Measurements from ENCODE around the gene TFAP2D.

The TFAP2D gene

DNA sequence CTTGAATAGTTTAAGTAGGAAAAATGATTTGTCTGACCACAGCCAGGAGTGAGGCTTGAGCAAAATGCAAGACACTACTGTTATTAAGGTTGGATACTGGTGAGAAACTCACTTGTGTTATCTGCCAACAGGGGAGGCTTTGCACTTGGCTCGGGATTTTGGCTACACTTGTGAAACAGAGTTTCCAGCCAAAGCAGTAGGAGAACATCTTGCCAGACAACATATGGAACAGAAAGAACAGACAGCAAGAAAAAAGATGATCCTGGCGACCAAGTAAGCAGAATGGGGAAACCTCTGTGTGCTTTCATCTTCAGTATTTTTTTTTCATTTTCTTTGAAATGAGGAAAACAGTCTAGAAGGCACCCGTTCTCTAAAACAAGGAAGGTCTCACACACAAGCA lies 31.6 kb downstream of the TFAP2D start:
- Mint-ChIP-seq H3K27ac (no peak overlapping the region), H3K27me3 (peaks cover 2% of the 10 kb centered on the region), H3K4me3 (no peak overlapping the region), H3K9me3 (peaks cover 1% of the 10 kb centered on the region), H3K4me1 (no peaks in the 10 kb centered on the region), H3K36me3 (no peaks in the 10 kb centered on the region)
- ATAC-seq (ENCODE audit: low read depth) (no peak), DNase-seq (ENCODE audit: low spot score in 2 of 2) (no peak)

- Mint-ChIP-seq H3K36me3 (no peaks in the 10 kb centered on the region), H3K27ac (no peak overlapping the region), H3K4me1 (no peaks in the 10 kb centered on the region), H3K9me3 (peaks cover 3% of the 10 kb centered on the region), H3K4me3 (no peak overlapping the region), H3K27me3 (no peaks in the 10 kb centered on the region)
- DNase-seq (ENCODE audit: low spot score in 2 of 2) (no peak), ATAC-seq (ENCODE audit: low read depth) (no peak)
These were observed 49.5 kb downstream of the TFAP2D start for GRCh38 chr6:50762798-50763197.

- no peak for ATAC-seq (ENCODE audit: low read depth)
- Mint-ChIP-seq H3K9me3 (no peaks in the 10 kb centered on the region), H3K4me1 (no peaks in the 10 kb centered on the region), H3K4me3 (no peak overlapping the region), H3K27ac (no peak overlapping the region), H3K27me3 (no peaks in the 10 kb centered on the region), H3K36me3 (no peaks in the 10 kb centered on the region)
- no peak for DNase-seq (ENCODE audit: low spot score in 2 of 2)
These were observed 65.4 kb downstream of the TFAP2D start for GRCh38 chr6:50778696-50779095.

GRCh38 chr6:50780382-50780781 lies 67.1 kb downstream of the TFAP2D start:
- Mint-ChIP-seq H3K36me3 (no peaks in the 10 kb centered on the region), H3K4me3 (no peak overlapping the region), H3K27me3 (no peaks in the 10 kb centered on the region), H3K9me3 (no peaks in the 10 kb centered on the region), H3K4me1 (no peaks in the 10 kb centered on the region), H3K27ac (no peak overlapping the region)
- no peak for ATAC-seq (ENCODE audit: low read depth)
- no peak for DNase-seq (ENCODE audit: low spot score in 2 of 2)

- no peaks in the 10 kb centered on the region for H3K4me1 Mint-ChIP-seq
- ATAC-seq (ENCODE audit: low read depth) (no peak), DNase-seq (ENCODE audit: low spot score in 2 of 2) (no peak)
- H3K9me3 Mint-ChIP-seq, result no peaks in the 10 kb centered on the region
- H3K4me3 Mint-ChIP-seq, result no peak overlapping the region
- H3K27me3 Mint-ChIP-seq, result peaks cover 2% of the 10 kb centered on the region
- no peaks in the 10 kb centered on the region for H3K36me3 Mint-ChIP-seq
- no peak overlapping the region for H3K27ac Mint-ChIP-seq
These were observed 72.6 kb downstream of the TFAP2D start for GRCh38 chr6:50785921-50786320.

- Mint-ChIP-seq H3K27me3 (peaks cover 7% of the 10 kb centered on the region), H3K4me3 (no peak overlapping the region), H3K9me3 (peaks cover 1% of the 10 kb centered on the region), H3K36me3 (no peaks in the 10 kb centered on the region), H3K27ac (no peak overlapping the region), H3K4me1 (peaks cover 4% of the 10 kb centered on the region)
- ATAC-seq (ENCODE audit: low read depth) (no peak), DNase-seq (ENCODE audit: low spot score in 2 of 2) (no peak)
These were observed 78.7 kb downstream of the TFAP2D start for GRCh38 chr6:50791900-50792508.

GRCh38 chr6:50792771-50793170 lies 79.4 kb downstream of the TFAP2D start:
- ATAC-seq (ENCODE audit: low read depth) (no peak), DNase-seq (ENCODE audit: low spot score in 2 of 2) (no peak)
- Mint-ChIP-seq H3K9me3 (peaks cover 1% of the 10 kb centered on the region), H3K27me3 (peaks cover 5% of the 10 kb centered on the region), H3K4me3 (no peak overlapping the region), H3K4me1 (peaks cover 4% of the 10 kb centered on the region), H3K27ac (no peak overlapping the region), H3K36me3 (no peaks in the 10 kb centered on the region)

DNA sequence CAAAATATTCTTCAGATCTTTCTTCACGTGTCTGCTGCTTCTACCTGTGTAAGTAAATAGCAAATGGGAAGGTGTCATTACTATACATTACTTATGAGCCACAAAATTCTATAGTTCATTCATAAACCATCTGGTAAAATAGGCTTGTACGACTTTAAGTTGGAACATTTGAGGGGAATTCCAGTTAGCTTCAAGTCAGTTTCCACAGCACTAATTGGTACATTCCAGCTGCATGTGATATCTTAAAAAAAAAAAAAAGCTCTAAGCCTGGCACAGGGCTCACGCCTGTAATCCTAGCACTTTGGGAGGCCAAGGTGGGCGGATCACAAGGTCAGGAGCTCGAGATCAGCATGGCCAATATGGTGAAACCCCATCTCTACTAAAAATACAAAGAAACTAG lies 82.2 kb downstream of the TFAP2D start:
- Mint-ChIP-seq H3K27me3 (peaks cover 5% of the 10 kb centered on the region), H3K36me3 (no peaks in the 10 kb centered on the region), H3K4me3 (no peak overlapping the region), H3K27ac (no peak overlapping the region), H3K9me3 (peaks cover 1% of the 10 kb centered on the region), H3K4me1 (peaks cover 4% of the 10 kb centered on the region)
- no peak for DNase-seq (ENCODE audit: low spot score in 2 of 2)
- ATAC-seq (ENCODE audit: low read depth), result no peak

GRCh38 chr6:50804283-50804682 lies 91.0 kb downstream of the TFAP2D start:
- ATAC-seq (ENCODE audit: low read depth), result no peak
- H3K4me1 Mint-ChIP-seq, result no peaks in the 10 kb centered on the region
- H3K27ac Mint-ChIP-seq, result no peak overlapping the region
- peaks cover 2% of the 10 kb centered on the region for H3K9me3 Mint-ChIP-seq
- no peaks in the 10 kb centered on the region for H3K36me3 Mint-ChIP-seq
- no peaks in the 10 kb centered on the region for H3K27me3 Mint-ChIP-seq
- H3K4me3 Mint-ChIP-seq, result no peak overlapping the region
- DNase-seq (ENCODE audit: low spot score in 2 of 2), result no peak

DNA sequence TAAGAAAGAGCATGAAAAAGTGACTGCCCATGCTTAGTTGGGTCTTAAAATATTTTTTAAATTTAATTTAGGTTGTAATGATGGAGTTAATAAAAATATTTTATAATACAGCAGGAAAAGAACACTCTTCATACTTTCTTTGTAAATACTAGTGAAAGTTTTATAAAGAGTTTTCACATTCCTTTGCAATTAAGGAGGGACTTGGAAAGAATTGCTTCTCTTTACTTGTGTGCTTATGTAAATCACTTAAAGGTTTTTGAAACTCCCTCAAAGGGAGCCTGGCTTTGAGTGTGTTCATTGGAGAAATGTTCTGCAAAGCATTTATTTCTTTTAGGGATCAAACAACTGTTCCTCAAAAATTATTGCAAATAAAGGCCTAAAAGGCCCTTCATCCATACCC lies 93.7 kb downstream of the TFAP2D start:
- no peaks in the 10 kb centered on the region for H3K36me3 Mint-ChIP-seq
- H3K9me3 Mint-ChIP-seq, result peaks cover 2% of the 10 kb centered on the region
- no peak overlapping the region for H3K4me3 Mint-ChIP-seq
- no peaks in the 10 kb centered on the region for H3K4me1 Mint-ChIP-seq
- H3K27me3 Mint-ChIP-seq, result peaks cover 1% of the 10 kb centered on the region
- ATAC-seq (ENCODE audit: low read depth) (no peak), DNase-seq (ENCODE audit: low spot score in 2 of 2) (no peak)
- H3K27ac Mint-ChIP-seq, result no peak overlapping the region

- Mint-ChIP-seq H3K27ac (no peak overlapping the region), H3K9me3 (no peaks in the 10 kb centered on the region), H3K4me1 (peaks cover 10% of the 10 kb centered on the region), H3K36me3 (no peaks in the 10 kb centered on the region), H3K4me3 (peak overlapping the region; percentile 85), H3K27me3 (peaks cover 13% of the 10 kb centered on the region)
- DNase-seq (ENCODE audit: low spot score in 2 of 2) (no peak), ATAC-seq (ENCODE audit: low read depth) (peak; percentile 21)
These were observed 102.2 kb downstream of the TFAP2D start for GRCh38 chr6:50815436-50816114.

DNA sequence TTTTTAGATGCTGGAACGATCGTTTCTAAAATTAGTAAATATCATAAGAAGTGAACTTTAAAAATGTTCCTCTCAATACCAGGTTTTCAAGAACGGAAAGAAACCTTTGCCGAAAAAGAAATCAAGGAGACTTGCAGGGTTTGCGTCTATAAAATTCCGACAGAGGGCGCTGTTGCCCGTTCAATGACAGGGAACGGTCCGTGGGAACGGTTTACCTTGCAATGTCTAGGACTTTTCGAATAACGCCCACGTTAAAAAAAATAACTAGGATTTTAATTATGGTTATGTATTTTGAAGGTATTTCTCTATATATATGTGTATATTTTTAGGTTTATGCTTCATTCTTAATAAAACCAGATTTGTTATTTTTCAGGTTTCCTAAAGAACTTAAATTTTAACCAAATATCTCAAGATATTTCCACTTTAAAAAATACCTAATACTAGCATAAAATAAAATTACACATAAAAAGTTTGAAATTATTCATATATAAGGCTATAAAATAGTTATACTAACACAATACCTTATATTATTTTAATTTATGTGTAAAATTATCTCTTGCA lies 102.9 kb downstream of the TFAP2D start:
- H3K27ac Mint-ChIP-seq, result no peak overlapping the region

DNA sequence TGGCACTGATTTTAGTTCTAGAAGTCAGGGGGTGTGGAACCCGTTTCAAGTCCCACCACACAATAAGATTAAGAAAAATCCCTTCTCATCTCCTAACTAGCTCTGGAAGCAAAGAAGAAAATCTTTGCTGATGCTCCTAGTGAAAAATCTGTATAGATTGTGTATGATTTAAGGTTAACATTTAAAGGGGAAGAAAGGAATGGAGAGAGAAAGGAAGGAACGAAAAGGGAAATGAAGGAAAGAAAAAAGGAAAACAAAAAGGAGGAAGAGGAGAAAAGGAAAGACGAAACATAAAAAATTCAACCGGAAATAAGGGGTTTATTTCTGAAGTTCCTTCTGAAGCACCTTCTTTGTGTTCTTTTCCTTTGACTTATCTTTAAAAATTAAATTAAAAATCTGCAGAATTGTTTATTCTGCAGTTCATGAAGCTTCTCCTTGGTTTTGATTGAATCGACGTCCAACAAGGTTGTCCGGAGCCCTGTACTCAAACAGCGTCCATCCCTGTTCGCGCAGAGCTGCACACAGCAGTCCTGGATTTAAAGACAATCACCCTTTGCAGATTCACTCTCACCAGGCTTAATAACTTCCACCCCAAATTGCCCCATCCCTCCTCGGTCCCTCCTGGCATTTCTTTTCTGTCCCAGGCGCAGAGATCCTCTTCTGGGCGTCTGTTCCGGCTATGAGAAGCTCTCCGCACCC lies 103.8 kb downstream of the TFAP2D start:
- Mint-ChIP-seq H3K27ac (no peak overlapping the region), H3K36me3 (no peaks in the 10 kb centered on the region), H3K27me3 (peaks cover 21% of the 10 kb centered on the region), H3K9me3 (no peaks in the 10 kb centered on the region), H3K4me1 (peaks cover 16% of the 10 kb centered on the region), H3K4me3 (no peak overlapping the region)
- DNase-seq (ENCODE audit: low spot score in 2 of 2), result no peak
- no peak for ATAC-seq (ENCODE audit: low read depth)

More for the DNA sequence above, 102.9 kb downstream of the TFAP2D start:
- Mint-ChIP-seq H3K36me3 (no peaks in the 10 kb centered on the region), H3K27me3 (peaks cover 15% of the 10 kb centered on the region), H3K9me3 (no peaks in the 10 kb centered on the region), H3K4me1 (peaks cover 11% of the 10 kb centered on the region), H3K4me3 (peak overlapping the region; percentile 85)
- ATAC-seq (ENCODE audit: low read depth), result peak; percentile 56
- DNase-seq (ENCODE audit: low spot score in 2 of 2), result peak; percentile 56 to 63

- DNase-seq (ENCODE audit: low spot score in 2 of 2) (no peak), ATAC-seq (ENCODE audit: low read depth) (no peak)
- H3K4me1 Mint-ChIP-seq, result peaks cover 16% of the 10 kb centered on the region
- H3K9me3 Mint-ChIP-seq, result no peaks in the 10 kb centered on the region
- peaks cover 22% of the 10 kb centered on the region for H3K27me3 Mint-ChIP-seq
- H3K4me3 Mint-ChIP-seq, result no peak overlapping the region
- H3K27ac Mint-ChIP-seq, result no peak overlapping the region
- H3K36me3 Mint-ChIP-seq, result no peaks in the 10 kb centered on the region
These were observed 104.3 kb downstream of the TFAP2D start for GRCh38 chr6:50817646-50817950.

Data from memory B cell (primary cell).